22Rv1 (cell line): ENCODE measurements around the gene SLC2A8.

Source experiments
- H3K27ac ChIP-seq: fragments of 450-650 bp; 2 replicates; pipeline ENCODE4 v1.5.1; 2017
- CTCF ChIP-seq: fragments of 450-650 bp; IDR thresholded peaks from 2 replicates; pipeline ENCODE4 v1.5.1; 2017; ENCODE audit warnings: mild to moderate bottlenecking
- ZFX ChIP-seq: fragments of 450-650 bp; IDR thresholded peaks from 2 replicates; pipeline ENCODE4 v1.6.1; 2017; ENCODE audit warnings: antibody characterized with exemption, borderline replicate concordance

Gene SLC2A8

DNA sequence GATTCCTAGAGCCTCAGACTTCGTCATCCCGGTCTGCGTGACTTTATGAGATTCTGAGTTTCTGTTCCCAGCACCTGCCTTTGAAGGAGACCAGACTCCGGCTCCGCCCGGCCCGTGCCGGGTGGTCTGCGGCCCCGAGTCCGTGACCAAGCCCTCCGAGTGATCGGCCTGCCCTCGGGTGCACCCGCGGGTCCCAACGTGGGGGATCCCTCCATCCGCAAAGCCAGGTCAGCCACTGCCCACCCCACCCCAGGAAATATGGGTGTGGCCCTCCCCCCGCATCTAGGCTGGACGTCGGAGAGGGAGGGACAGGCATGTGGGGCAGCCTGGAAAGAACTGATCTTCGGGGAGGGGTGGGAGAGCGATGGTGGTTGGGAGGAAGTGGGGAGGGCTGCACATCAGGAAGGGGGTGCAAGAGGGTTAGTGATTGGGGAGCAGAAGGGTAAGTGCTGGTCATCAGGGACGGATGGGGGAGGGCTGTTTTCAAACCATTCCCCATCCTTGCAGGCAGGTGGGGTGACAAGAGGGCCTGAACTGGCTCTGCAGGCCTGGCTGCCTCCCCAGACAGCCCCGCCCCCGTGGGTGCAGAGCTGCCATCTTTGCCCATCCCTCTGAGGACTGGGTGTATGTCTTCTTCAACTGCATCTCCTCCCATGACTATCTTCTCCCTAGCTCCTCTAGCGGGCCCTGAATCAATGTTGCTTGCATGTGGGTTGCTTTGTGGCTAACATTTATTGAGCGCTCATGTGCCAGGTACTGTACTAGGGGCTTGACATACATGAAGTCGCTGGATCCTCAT, 55.1 kb downstream of the SLC2A8 start:
- peak overlapping the region; percentile 95 for H3K27ac ChIP-seq
- no peak for TF ChIP-seq CTCF
- no peak for TF ChIP-seq ZFX

DNA sequence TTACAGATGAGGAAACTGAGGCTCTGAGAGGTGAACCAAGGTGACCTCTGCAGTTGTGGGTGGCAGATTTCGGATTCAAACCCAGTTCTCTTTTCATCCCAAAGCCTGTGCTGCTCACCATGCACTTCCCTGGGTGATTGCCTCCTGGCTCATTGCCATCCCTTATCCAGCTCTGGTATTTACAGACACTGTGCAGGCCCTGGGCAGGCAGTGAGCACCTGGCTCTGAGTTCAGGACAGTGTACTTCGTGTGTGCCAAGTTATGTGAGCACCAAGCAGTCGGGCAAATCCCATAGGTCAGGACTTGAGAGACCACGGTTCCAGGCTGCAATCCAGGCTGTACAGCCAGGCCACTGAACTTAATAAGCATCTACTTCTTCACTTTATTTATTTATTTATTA, 55.7 kb downstream of the SLC2A8 start:
- TF ChIP-seq CTCF (no peak), ZFX (no peak)
- H3K27ac ChIP-seq, result peak overlapping the region; percentile 95

DNA sequence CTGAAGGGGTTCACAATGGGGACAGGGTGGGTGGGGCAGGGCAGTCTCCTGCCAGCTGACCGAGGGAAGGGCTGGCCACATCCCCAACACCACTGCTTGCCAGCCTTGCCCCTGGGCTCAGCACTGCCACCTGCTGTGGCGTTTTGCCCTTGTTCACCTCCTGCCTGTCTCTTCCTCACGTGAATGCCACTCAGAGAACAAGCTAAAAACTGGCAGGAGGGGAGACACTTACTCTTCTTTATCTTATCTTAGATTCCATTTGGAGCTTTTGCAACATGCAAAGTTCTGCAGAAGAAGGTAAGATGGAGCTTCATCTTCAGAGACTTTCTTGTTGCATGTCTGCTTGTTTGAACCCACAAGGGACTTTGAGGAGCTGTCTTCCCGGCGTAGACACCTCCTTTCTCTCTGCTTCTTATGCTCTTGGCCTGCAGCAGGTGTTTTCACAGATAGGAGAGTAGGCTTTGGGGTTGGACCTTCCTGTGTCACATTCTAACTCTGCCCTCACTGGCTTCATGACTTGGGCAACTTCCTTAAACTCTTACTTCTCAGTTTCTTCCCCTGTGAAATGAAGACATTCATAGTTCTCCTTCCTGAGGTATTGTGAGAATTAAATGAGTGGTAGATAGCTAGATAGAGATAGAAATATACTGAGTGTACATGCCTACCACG, 58.5 kb downstream of the SLC2A8 start:
- no peak overlapping the region for H3K27ac ChIP-seq
- TF ChIP-seq ZFX, result no peak
- TF ChIP-seq CTCF, result peak; percentile 66

DNA sequence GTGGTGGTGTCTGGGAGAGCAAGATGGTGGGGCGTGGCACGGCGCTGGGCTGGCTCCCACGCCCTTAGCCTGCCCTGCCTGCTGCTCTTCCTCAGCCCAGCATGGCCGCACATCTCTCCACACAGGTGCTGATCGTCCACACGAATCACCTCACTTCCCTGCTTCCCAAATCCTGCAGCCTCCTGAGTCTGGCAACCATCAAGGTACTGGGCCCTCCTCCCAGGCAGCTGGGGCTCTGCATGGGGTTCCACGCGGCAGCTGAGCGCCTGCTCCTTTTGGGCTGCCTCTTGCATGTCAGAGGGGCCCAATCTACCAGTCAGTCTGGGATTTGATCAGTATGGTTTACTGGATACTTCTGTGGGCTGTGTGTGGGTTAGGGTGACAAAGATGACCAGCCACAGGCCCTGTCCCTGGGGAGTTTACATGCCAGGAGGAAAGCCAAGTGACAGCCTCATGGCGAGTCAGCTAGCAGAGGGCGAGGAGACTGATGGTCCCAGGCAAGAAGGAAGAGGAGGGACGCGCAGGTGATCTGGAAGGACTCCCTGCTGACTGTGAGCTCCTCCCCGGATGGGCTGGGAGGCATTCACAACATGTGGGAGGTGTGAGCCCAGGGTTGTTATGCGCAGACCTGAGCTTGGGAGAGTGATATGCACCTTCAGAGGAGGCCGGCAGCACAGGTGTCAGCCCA, 60.4 kb downstream of the SLC2A8 start:
- H3K27ac ChIP-seq, result no peak overlapping the region
- no peak for TF ChIP-seq CTCF
- no peak for TF ChIP-seq ZFX
